ENCODE results near the gene LRRC41. TPM values are rescaled to one million over a fixed set of nuclear protein-coding genes. Genes with fewer than 3 reads are reported as not detected.

Gene LRRC41
- total and polyA plus RNA-seq, 2 of the 13 experiments (the other 11 are each of a cell fraction or from before 2014, with no cell fraction given): 48.1 to 53.6 TPM

- Histone ChIP-seq H3K4me3 (replicated peaks in 1 of 3; ENCODE audit: insufficient read depth in 1 of 3, low read depth in 2 of 3, low read length in 3 of 3) (peak within 1 kb of the TSS; percentile 79 to 88 (median 85)), H3K4me1 (ENCODE audit: insufficient read depth, low read length) (peaks cover 51% of the 10 kb centered on the region), H3K36me3 (replicated peaks in 1 of 2; ENCODE audit: control insufficient read depth in 1 of 2, insufficient read depth in 2 of 2, low read length in 2 of 2) (peaks cover 0 to 14% of the 10 kb centered on the region in 2 experiments; a peak in 2 of 5 replicates), H3K27me3 (ENCODE audit: control insufficient read depth in 1 of 2, insufficient read depth in 2 of 2, low read length in 2 of 2) (no peaks in the 10 kb centered on the region; a peak in 1 of 5 replicates), H4K20me1 (ENCODE audit: insufficient read depth, low read length) (no peaks in the 10 kb centered on the region), H3K9ac (ENCODE audit: insufficient read depth, low read depth, low read length) (peak within 1 kb of the TSS; percentile 89), H3K79me2 (ENCODE audit: insufficient read depth, low read length) (peaks cover 17% of the 10 kb centered on the region), H3K27ac (ENCODE audit: extremely low read length, insufficient read depth, low read length) (peak within 1 kb of the TSS; percentile 97), H3K4me2 (ENCODE audit: low read depth, low read length) (peak within 1 kb of the TSS; percentile 98), H3K9me3 (ENCODE audit: low read length) (no peaks in the 10 kb centered on the region), H2AFZ (ENCODE audit: low read length) (peak within 1 kb of the TSS; percentile 94)
- 1% methylated on average over 53 of the region's 53 CpGs for WGBS (ENCODE audit: low lambda C conversion rate)
- ATAC-seq (peak; percentile 92), DNase-seq (ENCODE audit: low spot score) (peak; percentile 85), FAIRE-seq (peak; percentile 61)
- in situ Hi-C loops (cut with HindIII; ENCODE audit: extremely low pct_ligation_motif_present, low pct_unique_long_range_greater_than_20kb): no loop called here
- ChIA-PET POLR2A (interaction anchor here (0.7 to 1.2 kb wide), 8 partner anchors 12 to 366 kb away, joined by 3 to 7 read pairs (median 3); partner anchors contain the start of genes LRRC41, RAD54L and UQCRH), CTCF (ENCODE audit: low intra/inter-chr PET ratio, low total read pairs) (no interaction called here)
- TSS peak; percentile 93 for BruUV-seq (replicated peaks)
- intact Hi-C loops (cut with micrococcal nuclease; ENCODE audit: unreplicated experiment): loop anchor here (2.0 kb wide), 1 partner anchor 38 kb away; the partner anchor contains the start of genes LRRC41 and UQCRH
- no peak for TF ChIP-seq ZNF883 (CRISPR knock-in tag; IDR thresholded peaks at IDR 0.05; ENCODE audit: not compliant biosample characterization)
- TF ChIP-seq ZNF770 (CRISPR knock-in tag; IDR thresholded peaks at IDR 0.05): no peak; the same call in 1 of the 2 replicates
- TF ChIP-seq ZNF3 (CRISPR knock-in tag; IDR thresholded peaks at IDR 0.05): no peak
- TF ChIP-seq RFXANK (CRISPR knock-in tag; IDR thresholded peaks at IDR 0.05): peak; percentile 60; the same call in 1 of the 2 replicates
- peak; percentile 88; the same call in 1 of the 2 replicates for TF ChIP-seq ZNF451 (CRISPR knock-in tag; IDR thresholded peaks at IDR 0.05)
- TF ChIP-seq ZFP41 (CRISPR knock-in tag; IDR thresholded peaks at IDR 0.05; ENCODE audit: borderline replicate concordance): no peak
- TF ChIP-seq ZNF772 (CRISPR knock-in tag; IDR thresholded peaks at IDR 0.05): no peak
- TF ChIP-seq ZNF552 (CRISPR knock-in tag; IDR thresholded peaks at IDR 0.05; ENCODE audit: borderline replicate concordance): no peak
- TF ChIP-seq GTF2F1 (IDR thresholded peaks at IDR 0.05; ENCODE audit: low read length): no peak
- no peak for TF ChIP-seq TCF12 (IDR thresholded peaks at IDR 0.05)
- no peak for TF ChIP-seq TCF12 (CRISPR knock-in tag; IDR thresholded peaks at IDR 0.05)
- peak; percentile 33; the same call in 1 of the 2 replicates for TF ChIP-seq ZNF414 (CRISPR knock-in tag; IDR thresholded peaks at IDR 0.05)
- no peak for TF ChIP-seq FOXP1 (IDR thresholded peaks at IDR 0.05)
- TF ChIP-seq FOXP1 (CRISPR knock-in tag; IDR thresholded peaks at IDR 0.05): no peak
- no peak for TF ChIP-seq IRF1 (CRISPR knock-in tag; IDR thresholded peaks at IDR 0.05; ENCODE audit: low read depth)
- TF ChIP-seq ZSCAN9 (CRISPR knock-in tag; IDR thresholded peaks at IDR 0.05; ENCODE audit: borderline replicate concordance): peak; percentile 77
- TF ChIP-seq MYC (CRISPR knock-in tag; IDR thresholded peaks at IDR 0.05; ENCODE audit: borderline replicate concordance): peak; percentile 97
- no peak for TF ChIP-seq ZSCAN20 (CRISPR knock-in tag; IDR thresholded peaks at IDR 0.05; ENCODE audit: borderline replicate concordance)
- no peak for TF ChIP-seq DNMT1 (CRISPR knock-in tag; IDR thresholded peaks at IDR 0.05)
- TF ChIP-seq RNF2 (conservative IDR thresholded peaks at IDR 0.05; ENCODE audit: low read depth): no peak
- TF ChIP-seq KLF11 (CRISPR knock-in tag; IDR thresholded peaks at IDR 0.05): no peak
- TF ChIP-seq ZSCAN29 (CRISPR knock-in tag; conservative IDR thresholded peaks at IDR 0.05): no peak
- TF ChIP-seq ZNF570 (CRISPR knock-in tag; IDR thresholded peaks at IDR 0.05; ENCODE audit: borderline replicate concordance): no peak
- TF ChIP-seq ZNF879 (CRISPR knock-in tag; IDR thresholded peaks at IDR 0.05): 0 out of 2 replicates have a peak, but pooled peaks have one; percentile 49
Measured at GRCh38 chr1:46340404-46341221, 37.2 kb upstream of the LRRC41 start, which contains the start of gene NSUN4. Gene NSUN4, plus strand, starts transcription at chr1:46340807. Its CDS starts 20 bp downstream, at chr1:46340827.
